Activated CD8-positive, alpha-beta T cell treated with anti-CD3 and anti-CD28 coated beads for 36 hours (primary cell): ENCODE measurements around the gene BHLHE23. TPM values are rescaled to one million over a fixed set of nuclear protein-coding genes. Genes with fewer than 3 reads are reported as not detected.
A peak's percentile ranks its signal among the peaks of the same experiment; 100 is the strongest.

Experiments used
- ATAC-seq: fragments of 200-7000 bp; cut with Tn5 transposase; one replicate; pipeline ENCODE4 v1.10.0; 2021; ENCODE audit warnings: mild to moderate bottlenecking, moderate library complexity
- CTCF ChIA-PET: fragments of 350-600 bp; sonication (Branson Sonifier 250); formaldehyde crosslinking; loops from one replicate; lab custom pipeline; 2021; ENCODE audit warnings: antibody characterized with exemption; lab: Charles Lee
- POLR2A ChIA-PET: fragments of 350-600 bp; sonication (Branson Sonifier 250); formaldehyde crosslinking; loops from one replicate; lab custom pipeline; 2021; ENCODE audit warnings: antibody characterized with exemption; lab: Charles Lee
- DNase-seq: peaks from one replicate; pipeline ENCODE4 v3.0.0-alpha.2; 2020
- H3K27ac Mint-ChIP-seq: one replicate; pipeline ENCODE4 v1.8.0; 2021; ENCODE audit warnings: mild to moderate bottlenecking, mixed read lengths
- H3K27me3 Mint-ChIP-seq: one replicate; pipeline ENCODE4 v1.8.0; 2021; ENCODE audit warnings: mixed read lengths
- H3K36me3 Mint-ChIP-seq: one replicate; pipeline ENCODE4 v1.8.0; 2021; ENCODE audit warnings: low read depth, mixed read lengths
- H3K4me1 Mint-ChIP-seq: one replicate; pipeline ENCODE4 v1.8.0; 2021; ENCODE audit warnings: low read depth, mixed read lengths
- H3K4me3 Mint-ChIP-seq: one replicate; pipeline ENCODE4 v1.8.0; 2021; ENCODE audit warnings: mild to moderate bottlenecking, moderate library complexity, mixed read lengths
- H3K9me3 Mint-ChIP-seq: one replicate; pipeline ENCODE4 v1.8.0; 2021; ENCODE audit warnings: mixed read lengths
- CTCF ChIP-seq: fragments of 200-600 bp; IDR thresholded peaks from one replicate; pipeline ENCODE4 v1.8.0; 2022; ENCODE audit warnings: antibody characterized with exemption, mild to moderate bottlenecking
- intact Hi-C: fragments of 100-400 bp; cut with micrococcal nuclease; formaldehyde crosslinking; loops from one replicate; pipeline ENCODE4 v1.10.0; 2022
- total RNA-seq, 2 experiments: library from RNA; stranded (reverse); gene quantifications; one replicate each; pipeline ENCODE4 v1.2.3, GENCODE V29; 2021

Gene BHLHE23
- total RNA-seq, 2 experiments from 2014 or later: not detected

GRCh38 chr20:62983210-62983609 lies 23.6 kb downstream of the BHLHE23 start:
- H3K27ac Mint-ChIP-seq: no peak overlapping the region
- H3K4me1 Mint-ChIP-seq: peaks cover 24% of the 10 kb centered on the region
- no peak overlapping the region for H3K4me3 Mint-ChIP-seq
- no peak for ATAC-seq
- H3K9me3 Mint-ChIP-seq: no peaks in the 10 kb centered on the region
- POLR2A ChIA-PET: no interaction called here
- peaks cover 22% of the 10 kb centered on the region for H3K27me3 Mint-ChIP-seq
- no peaks in the 10 kb centered on the region for H3K36me3 Mint-ChIP-seq
- CTCF ChIA-PET: no interaction called here
- no peak for DNase-seq
- TF ChIP-seq CTCF: no peak
- intact Hi-C loops: no loop called here

- no peak for ATAC-seq
Measured at GRCh38 chr20:62982124-62983075, 24.4 kb downstream of the BHLHE23 start.

GRCh38 chr20:62980970-62981369 lies 25.8 kb downstream of the BHLHE23 start:
- CTCF ChIA-PET: interaction anchor here (0.9 to 2.1 kb wide), 6 partner anchors 8 to 172 kb away, joined by 3 to 10 read pairs (median 4); no protein-coding TSS in a partner anchor
- intact Hi-C loops: no loop called here
- Mint-ChIP-seq H3K4me1 (peaks cover 38% of the 10 kb centered on the region), H3K9me3 (no peaks in the 10 kb centered on the region), H3K27me3 (peaks cover 31% of the 10 kb centered on the region), H3K36me3 (no peaks in the 10 kb centered on the region), H3K27ac (no peak overlapping the region), H3K4me3 (no peak overlapping the region)
- ATAC-seq: peak; percentile 26
- DNase-seq: peak; percentile 58
- POLR2A ChIA-PET: interaction anchor here (0.8 to 1.7 kb wide), 3 partner anchors 13 to 63 kb away, joined by 3 to 4 read pairs (median 3); no protein-coding TSS in a partner anchor
- no peak for TF ChIP-seq CTCF

More at GRCh38 chr20:62982124-62983075, 24.4 kb downstream of the BHLHE23 start:
- POLR2A ChIA-PET: no interaction called here
- no peak for DNase-seq
- peaks cover 32% of the 10 kb centered on the region for H3K4me1 Mint-ChIP-seq
- H3K27me3 Mint-ChIP-seq: peaks cover 22% of the 10 kb centered on the region
- no peaks in the 10 kb centered on the region for H3K36me3 Mint-ChIP-seq
- intact Hi-C loops: no loop called here
- TF ChIP-seq CTCF: no peak
- no peaks in the 10 kb centered on the region for H3K9me3 Mint-ChIP-seq
- CTCF ChIA-PET: interaction anchor here (2.1 kb wide), 1 partner anchor 10 kb away, joined by 10 read pairs; no protein-coding TSS in a partner anchor
- H3K4me3 Mint-ChIP-seq: no peak overlapping the region
- no peak overlapping the region for H3K27ac Mint-ChIP-seq

- CTCF ChIA-PET: interaction anchor here (0.9 to 2.1 kb wide), 6 partner anchors 8 to 172 kb away, joined by 3 to 10 read pairs (median 4); no protein-coding TSS in a partner anchor
- Mint-ChIP-seq H3K4me3 (no peak overlapping the region), H3K4me1 (peaks cover 38% of the 10 kb centered on the region), H3K27me3 (peaks cover 32% of the 10 kb centered on the region), H3K9me3 (no peaks in the 10 kb centered on the region), H3K36me3 (no peaks in the 10 kb centered on the region), H3K27ac (no peak overlapping the region)
- POLR2A ChIA-PET: interaction anchor here (0.8 to 1.7 kb wide), 3 partner anchors 12 to 62 kb away, joined by 3 to 4 read pairs (median 3); no protein-coding TSS in a partner anchor
- no peak for TF ChIP-seq CTCF
- DNase-seq (no peak), ATAC-seq (no peak)
- intact Hi-C loops: no loop called here
Measured at GRCh38 chr20:62980380-62980960, 26.3 kb downstream of the BHLHE23 start.
